PC-3 (cell line): ENCODE results near the gene USP17L19.
"Not testable (repeated sequence)": the region's sequence is repeated elsewhere in the genome, so short reads cannot be mapped to it uniquely, and the experiment has no call there.

Experiments
- EZH2 ChIP-seq: fragments of 300-600 bp; sonication (generic); IDR thresholded peaks from one replicate; pipeline ENCODE4 v1.6.1; 2017; ENCODE audit warnings: antibody characterized with exemption, mild to moderate bottlenecking, low read length; ENCODE audit not compliant: unreplicated experiment
- TF ChIP-seq, protein P1 (sequence below): fragments of 300-600 bp; sonication (generic); conservative IDR thresholded peaks from 2 replicates; pipeline ENCODE4 v1.5.1; 2017; ENCODE audit warnings: antibody characterized with exemption, low read depth, mild to moderate bottlenecking, low read length

GRCh38 chr4:9215105-9215504, 38.1 kb upstream of the USP17L19 start, which contains the start of gene USP17L11:
- TF ChIP-seq, protein P1, sequence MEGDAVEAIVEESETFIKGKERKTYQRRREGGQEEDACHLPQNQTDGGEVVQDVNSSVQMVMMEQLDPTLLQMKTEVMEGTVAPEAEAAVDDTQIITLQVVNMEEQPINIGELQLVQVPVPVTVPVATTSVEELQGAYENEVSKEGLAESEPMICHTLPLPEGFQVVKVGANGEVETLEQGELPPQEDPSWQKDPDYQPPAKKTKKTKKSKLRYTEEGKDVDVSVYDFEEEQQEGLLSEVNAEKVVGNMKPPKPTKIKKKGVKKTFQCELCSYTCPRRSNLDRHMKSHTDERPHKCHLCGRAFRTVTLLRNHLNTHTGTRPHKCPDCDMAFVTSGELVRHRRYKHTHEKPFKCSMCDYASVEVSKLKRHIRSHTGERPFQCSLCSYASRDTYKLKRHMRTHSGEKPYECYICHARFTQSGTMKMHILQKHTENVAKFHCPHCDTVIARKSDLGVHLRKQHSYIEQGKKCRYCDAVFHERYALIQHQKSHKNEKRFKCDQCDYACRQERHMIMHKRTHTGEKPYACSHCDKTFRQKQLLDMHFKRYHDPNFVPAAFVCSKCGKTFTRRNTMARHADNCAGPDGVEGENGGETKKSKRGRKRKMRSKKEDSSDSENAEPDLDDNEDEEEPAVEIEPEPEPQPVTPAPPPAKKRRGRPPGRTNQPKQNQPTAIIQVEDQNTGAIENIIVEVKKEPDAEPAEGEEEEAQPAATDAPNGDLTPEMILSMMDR = not testable (repeated sequence)
- not testable (repeated sequence) for TF ChIP-seq EZH2
